Keratinocyte (primary cell): ENCODE measurements around the gene SLC25A1. TPM values are rescaled to one million over a fixed set of nuclear protein-coding genes. Genes with fewer than 3 reads are reported as not detected.

ENCODE experiments used
- DNase-seq: peaks from one replicate; pipeline ENCODE4 v3.0.0-alpha.2; 2011; ENCODE audit warnings: low read depth, missing footprints, low spot score
- FAIRE-seq: peaks from 2 replicates; lab custom pipeline; 2011; peaks lifted over from hg19 to GRCh38; lab: Jason Lieb, UNC
- H2AFZ ChIP-seq: 2 replicates; pipeline ENCODE4 v1.6.0; 2012; ENCODE audit warnings: low read length, control low read depth, inconsistent platforms; ENCODE audit not compliant: control insufficient read depth
- H3K27ac ChIP-seq: 2 replicates; pipeline ENCODE4 v1.5.1; 2011; ENCODE audit warnings: low read length; ENCODE audit not compliant: control insufficient read depth, insufficient read depth
- H3K27me3 ChIP-seq: 3 replicates; pipeline ENCODE4 v1.6.0; 2011; ENCODE audit warnings: low read length; ENCODE audit not compliant: control insufficient read depth, insufficient read depth; ENCODE audit errors: extremely low read depth
- H3K36me3 ChIP-seq, 2 experiments: 2 replicates in 1 of 2; 3 replicates in 1 of 2; pipeline ENCODE4 v1.5.1; 2011; ENCODE audit warnings: low read length in 2 of 2, mild to moderate bottlenecking in 1 of 2; ENCODE audit not compliant: control insufficient read depth in 2 of 2, insufficient read depth in 2 of 2; ENCODE audit errors: extremely low read depth in 1 of 2
- H3K4me1 ChIP-seq: 3 replicates; pipeline ENCODE4 v1.5.1; 2011; ENCODE audit warnings: low read length; ENCODE audit not compliant: control insufficient read depth, insufficient read depth; ENCODE audit errors: extremely low read depth
- H3K4me2 ChIP-seq: 3 replicates; pipeline ENCODE4 v1.6.0; 2011; ENCODE audit warnings: low read depth, low read length; ENCODE audit not compliant: control insufficient read depth, insufficient read depth; ENCODE audit errors: extremely low read depth
- H3K4me3 ChIP-seq, 3 experiments: fragments of 200-600 bp in 1 of 3; sonication (generic) in 1 of 3; 2 replicates in 2 of 3; 3 replicates in 1 of 3; pipeline ENCODE4 v1.5.1; 2011 to 2016; ENCODE audit warnings: low read length in 3 of 3, mild to moderate bottlenecking in 3 of 3, control low read depth in 2 of 3, inconsistent platforms in 1 of 3, low read depth in 1 of 3, mixed read lengths in 1 of 3, mixed run types in 1 of 3, moderate library complexity in 1 of 3; ENCODE audit not compliant: control insufficient read depth in 2 of 3, insufficient read depth in 2 of 3; ENCODE audit errors: extremely low read depth in 1 of 3
- H3K79me2 ChIP-seq: 2 replicates; pipeline ENCODE4 v1.6.0; 2012; ENCODE audit warnings: low read length; ENCODE audit not compliant: control insufficient read depth, insufficient read depth
- H3K9ac ChIP-seq: 3 replicates; pipeline ENCODE4 v1.6.0; 2011; ENCODE audit warnings: low read length; ENCODE audit not compliant: control insufficient read depth, insufficient read depth; ENCODE audit errors: extremely low read depth
- H3K9me1 ChIP-seq: 3 replicates; pipeline ENCODE4 v1.6.0; 2011; ENCODE audit warnings: low read length; ENCODE audit not compliant: control insufficient read depth, insufficient read depth; ENCODE audit errors: extremely low read depth
- H3K9me3 ChIP-seq: 2 replicates; pipeline ENCODE4 v1.5.1; 2012; ENCODE audit warnings: low read depth, low read length; ENCODE audit not compliant: control insufficient read depth
- H4K20me1 ChIP-seq: 3 replicates; pipeline ENCODE4 v1.6.0; 2011; ENCODE audit warnings: low read length; ENCODE audit not compliant: control insufficient read depth, insufficient read depth; ENCODE audit errors: extremely low read depth
- EZH2 ChIP-seq: IDR thresholded peaks from one replicate; pipeline ENCODE4 v1.6.1; 2012; ENCODE audit warnings: inconsistent platforms, mild to moderate bottlenecking, low read length, moderate library complexity
- dilution Hi-C: fragments of 300-500 bp; cut with MboI; formaldehyde crosslinking; loops from one replicate; pipeline ENCODE4 v1.7.0; 2020; ENCODE audit warnings: low sequenced_read_pairs; ENCODE audit not compliant: extremely low pct_ligation_motif_present
- polyA plus RNA-seq, 5 experiments: library from polyadenylated mRNA; depleted of rRNA in 3 of 5; stranded (reverse) in 3 of 5; stranded (forward) in 1 of 5; unstranded in 1 of 5; fragments of >200 nt; gene quantifications; 1 replicate in 1 of 5; 2 replicates in 3 of 5; 3 replicates in 1 of 5; pipeline versions ENCODE4 v1.2.1 to v1.2.3, GENCODE V29; 2011 to 2012; ENCODE audit warnings: missing spikeins in 2 of 5, low read depth in 1 of 5, low replicate concordance in 1 of 5
- TF ChIP-seq, protein P1 (sequence below), 3 experiments: IDR thresholded peaks in 1 of 3; conservative IDR thresholded peaks in 1 of 3; optimal IDR thresholded peaks in 1 of 3; 2 replicates in 2 of 3; 3 replicates in 1 of 3; pipeline versions ENCODE3 to v1.5.1; 2011; ENCODE audit warnings: low read length in 3 of 3, mild to moderate bottlenecking in 3 of 3, moderate library complexity in 2 of 3, control low read depth in 1 of 3, inconsistent platforms in 1 of 3; ENCODE audit not compliant: insufficient read depth in 2 of 3; ENCODE audit errors: extremely low read depth in 1 of 3

The SLC25A1 gene
- polyA plus RNA-seq, 1 donor (not counting 4 experiments of a cell fraction or from before 2014, with no cell fraction given), result 27.7 TPM

DNA sequence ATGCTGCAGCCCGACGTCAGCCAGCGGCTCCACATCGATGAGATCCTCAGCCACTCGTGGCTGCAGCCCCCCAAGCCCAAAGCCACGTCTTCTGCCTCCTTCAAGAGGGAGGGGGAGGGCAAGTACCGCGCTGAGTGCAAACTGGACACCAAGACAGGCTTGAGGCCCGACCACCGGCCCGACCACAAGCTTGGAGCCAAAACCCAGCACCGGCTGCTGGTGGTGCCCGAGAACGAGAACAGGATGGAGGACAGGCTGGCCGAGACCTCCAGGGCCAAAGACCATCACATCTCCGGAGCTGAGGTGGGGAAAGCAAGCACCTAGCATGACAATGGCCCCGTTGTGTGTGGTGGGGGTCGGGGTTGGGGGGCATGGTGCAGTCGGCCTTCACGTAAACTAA is 46.4 kb downstream of the SLC25A1 start:
- H3K79me2 ChIP-seq, result no peaks in the 10 kb centered on the region
- TF ChIP-seq, protein P1, sequence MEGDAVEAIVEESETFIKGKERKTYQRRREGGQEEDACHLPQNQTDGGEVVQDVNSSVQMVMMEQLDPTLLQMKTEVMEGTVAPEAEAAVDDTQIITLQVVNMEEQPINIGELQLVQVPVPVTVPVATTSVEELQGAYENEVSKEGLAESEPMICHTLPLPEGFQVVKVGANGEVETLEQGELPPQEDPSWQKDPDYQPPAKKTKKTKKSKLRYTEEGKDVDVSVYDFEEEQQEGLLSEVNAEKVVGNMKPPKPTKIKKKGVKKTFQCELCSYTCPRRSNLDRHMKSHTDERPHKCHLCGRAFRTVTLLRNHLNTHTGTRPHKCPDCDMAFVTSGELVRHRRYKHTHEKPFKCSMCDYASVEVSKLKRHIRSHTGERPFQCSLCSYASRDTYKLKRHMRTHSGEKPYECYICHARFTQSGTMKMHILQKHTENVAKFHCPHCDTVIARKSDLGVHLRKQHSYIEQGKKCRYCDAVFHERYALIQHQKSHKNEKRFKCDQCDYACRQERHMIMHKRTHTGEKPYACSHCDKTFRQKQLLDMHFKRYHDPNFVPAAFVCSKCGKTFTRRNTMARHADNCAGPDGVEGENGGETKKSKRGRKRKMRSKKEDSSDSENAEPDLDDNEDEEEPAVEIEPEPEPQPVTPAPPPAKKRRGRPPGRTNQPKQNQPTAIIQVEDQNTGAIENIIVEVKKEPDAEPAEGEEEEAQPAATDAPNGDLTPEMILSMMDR (optimal IDR thresholded peaks at IDR 0.05 in 1 of 3, IDR thresholded peaks at IDR 0.05 in 1 of 3, conservative IDR thresholded peaks at IDR 0.05 in 1 of 3; ENCODE audit: extremely low read depth in 1 of 3, insufficient read depth in 2 of 3, low read length in 3 of 3), result no peak
- no peak for TF ChIP-seq EZH2
- no peak overlapping the region for H3K4me3 ChIP-seq
- DNase-seq, result no peak
- no peak for FAIRE-seq
- peaks cover 17 to 20% of the 10 kb centered on the region in 2 experiments for H3K36me3 ChIP-seq
- H3K4me1 ChIP-seq, result peaks cover 19% of the 10 kb centered on the region
- H3K4me2 ChIP-seq, result no peak overlapping the region
- no peaks in the 10 kb centered on the region for H4K20me1 ChIP-seq
- no peaks in the 10 kb centered on the region for H3K27me3 ChIP-seq
- no peak overlapping the region for H3K27ac ChIP-seq
- dilution Hi-C loops, result no loop called here
- no peak overlapping the region for H3K9ac ChIP-seq
- no peak overlapping the region for H2AFZ ChIP-seq
- peaks cover 3% of the 10 kb centered on the region for H3K9me1 ChIP-seq
- no peaks in the 10 kb centered on the region for H3K9me3 ChIP-seq

DNA sequence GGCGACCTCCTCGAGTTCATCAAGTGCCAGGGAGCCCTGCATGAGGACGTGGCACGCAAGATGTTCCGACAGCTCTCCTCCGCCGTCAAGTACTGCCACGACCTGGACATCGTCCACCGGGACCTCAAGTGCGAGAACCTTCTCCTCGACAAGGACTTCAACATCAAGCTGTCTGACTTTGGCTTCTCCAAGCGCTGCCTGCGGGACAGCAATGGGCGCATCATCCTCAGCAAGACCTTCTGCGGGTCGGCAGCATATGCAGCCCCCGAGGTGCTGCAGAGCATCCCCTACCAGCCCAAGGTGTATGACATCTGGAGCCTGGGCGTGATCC is 46.9 kb downstream of the SLC25A1 start:
- Histone ChIP-seq H3K4me2 (no peak overlapping the region), H3K9ac (no peak overlapping the region), H3K9me3 (no peaks in the 10 kb centered on the region), H4K20me1 (no peaks in the 10 kb centered on the region), H2AFZ (no peak overlapping the region), H3K4me3 (no peak overlapping the region), H3K27ac (no peak overlapping the region), H3K4me1 (peaks cover 19% of the 10 kb centered on the region), H3K79me2 (no peaks in the 10 kb centered on the region), H3K36me3 (peaks cover 17% of the 10 kb centered on the region in 2 experiments), H3K9me1 (peaks cover 3% of the 10 kb centered on the region), H3K27me3 (no peaks in the 10 kb centered on the region)
- no peak for TF ChIP-seq EZH2
- dilution Hi-C loops, result no loop called here
- FAIRE-seq, result no peak
- no peak for DNase-seq
